OCI-LY7 (cell line): ENCODE data around the gene DUOXA1.

Experiments used
- CTCF ChIP-seq: fragments of 200-600 bp; sonication (generic); conservative IDR thresholded peaks from 2 replicates; pipeline ENCODE4 v1.5.1; 2014; ENCODE audit warnings: mild to moderate bottlenecking, antibody characterized with exemption, low read length, moderate library complexity, mixed read lengths
- EZH2phosphoT487 ChIP-seq: fragments of 200-600 bp; sonication (generic); IDR thresholded peaks from 2 replicates; pipeline ENCODE4 v1.6.1; 2018; ENCODE audit warnings: low read depth, borderline replicate concordance, mild to moderate bottlenecking, mixed run types, antibody characterized with exemption, low read length, moderate library complexity, mixed read lengths

- TF ChIP-seq CTCF: no peak
- no peak for TF ChIP-seq EZH2phosphoT487
Observed at GRCh38 chr15:45139770-45140169, 10.1 kb upstream of the DUOXA1 start.
